Stimulated activated naive CD8-positive, alpha-beta T cell treated with anti-CD3 and anti-CD28 coated beads, Interleukin-15, amount 100 ng/mL, for 72 hours (primary cell): ENCODE measurements around the gene IL1RL2.
A peak's percentile ranks its signal among the peaks of the same experiment; 100 is the strongest.

Source experiments
- ATAC-seq: fragments of 150-1000 bp; cut with Tn5 transposase; 2 replicates; pipeline ENCODE4 v1.10.0; 2021; ENCODE audit warnings: mild to moderate bottlenecking, moderate library complexity
- DNase-seq, 2 donors: peaks; one replicate each; pipeline ENCODE4 v3.0.0; 2021 to 2022
- H3K27ac Mint-ChIP-seq, 2 donors: one replicate each; pipeline ENCODE4 v1.8.0; 2022; ENCODE audit warnings: mild to moderate bottlenecking in 2 of 2, mixed read lengths in 2 of 2, moderate library complexity in 2 of 2
- H3K27me3 Mint-ChIP-seq: one replicate; pipeline ENCODE4 v1.8.0; 2022; ENCODE audit warnings: mixed read lengths
- H3K4me1 Mint-ChIP-seq: one replicate; pipeline ENCODE4 v1.8.0; 2022; ENCODE audit warnings: mild to moderate bottlenecking, mixed read lengths
- H3K4me3 Mint-ChIP-seq, 2 donors: one replicate each; pipeline ENCODE4 v1.8.0; 2022; ENCODE audit warnings: mild to moderate bottlenecking in 2 of 2, mixed read lengths in 2 of 2, moderate library complexity in 1 of 2
- H3K9me3 Mint-ChIP-seq, 2 donors: one replicate each; pipeline ENCODE4 v1.8.0; 2022; ENCODE audit warnings: mixed read lengths in 2 of 2

IL1RL2 gene

DNA sequence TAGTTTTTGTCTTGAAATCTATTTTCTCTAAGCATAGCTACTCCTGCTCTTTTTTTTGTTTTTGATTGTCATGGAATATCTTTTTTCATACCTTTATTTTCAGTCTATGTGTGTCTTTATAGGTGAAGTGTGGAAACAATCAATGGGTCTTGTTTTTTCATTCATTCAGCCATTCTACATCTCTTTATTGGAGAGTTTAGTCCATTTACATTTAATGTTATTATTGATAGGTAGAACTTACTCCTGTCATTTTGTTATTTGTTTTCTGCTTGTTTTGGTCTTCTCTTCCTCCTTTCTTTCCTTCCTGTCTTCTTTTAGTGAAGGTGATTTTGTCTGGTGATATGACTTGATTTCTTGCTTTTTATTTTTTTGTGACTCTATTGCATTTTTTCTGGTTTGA is 17.8 kb downstream of the IL1RL2 start:
- H3K4me1 Mint-ChIP-seq = no peaks in the 10 kb centered on the region
- DNase-seq (no peak), ATAC-seq (no peak)
- H3K4me3 Mint-ChIP-seq = no peak overlapping the region
- no peak overlapping the region for H3K27ac Mint-ChIP-seq
- peaks cover 18 to 25% of the 10 kb centered on the region in 2 donors for H3K9me3 Mint-ChIP-seq
- peaks cover 2% of the 10 kb centered on the region for H3K27me3 Mint-ChIP-seq

DNA sequence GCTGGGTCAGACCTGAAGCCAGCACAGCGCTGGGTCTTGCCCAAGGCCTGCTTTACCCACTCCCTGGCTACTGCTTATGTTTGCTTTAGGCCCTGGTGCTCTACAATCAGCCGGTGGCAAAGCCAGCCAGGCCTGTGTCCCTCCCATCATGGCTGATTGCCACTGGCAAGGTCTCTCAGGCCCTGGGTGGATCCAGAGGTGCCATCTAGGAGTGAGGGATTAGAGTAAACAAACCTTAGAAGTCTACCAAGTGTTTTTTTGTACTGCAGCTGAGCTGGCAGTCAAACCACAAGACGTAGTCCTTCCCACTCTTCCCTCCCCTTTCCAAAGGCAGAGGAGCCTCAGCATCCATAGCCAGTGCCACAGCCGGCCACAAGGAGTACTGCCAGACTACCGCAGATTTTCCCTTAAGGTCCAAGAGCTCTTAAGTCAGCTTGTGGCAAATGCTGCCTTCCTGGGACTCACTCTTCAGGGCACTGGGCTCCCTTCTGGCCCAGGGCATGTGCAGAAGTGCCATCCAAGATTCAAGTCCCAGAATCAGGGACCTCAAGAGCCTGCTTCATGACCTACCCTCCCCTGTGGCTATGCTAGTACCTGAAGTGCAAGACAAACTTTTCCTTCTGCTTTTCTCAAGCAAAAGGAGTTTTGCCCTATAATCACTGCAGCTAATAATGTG is 20.0 kb downstream of the IL1RL2 start:
- H3K27me3 Mint-ChIP-seq = no peaks in the 10 kb centered on the region
- no peak overlapping the region for H3K4me3 Mint-ChIP-seq
- H3K4me1 Mint-ChIP-seq = no peaks in the 10 kb centered on the region
- peaks cover 18 to 25% of the 10 kb centered on the region in 2 donors for H3K9me3 Mint-ChIP-seq
- ATAC-seq (no peak), DNase-seq (no peak)
- no peak overlapping the region for H3K27ac Mint-ChIP-seq

DNA sequence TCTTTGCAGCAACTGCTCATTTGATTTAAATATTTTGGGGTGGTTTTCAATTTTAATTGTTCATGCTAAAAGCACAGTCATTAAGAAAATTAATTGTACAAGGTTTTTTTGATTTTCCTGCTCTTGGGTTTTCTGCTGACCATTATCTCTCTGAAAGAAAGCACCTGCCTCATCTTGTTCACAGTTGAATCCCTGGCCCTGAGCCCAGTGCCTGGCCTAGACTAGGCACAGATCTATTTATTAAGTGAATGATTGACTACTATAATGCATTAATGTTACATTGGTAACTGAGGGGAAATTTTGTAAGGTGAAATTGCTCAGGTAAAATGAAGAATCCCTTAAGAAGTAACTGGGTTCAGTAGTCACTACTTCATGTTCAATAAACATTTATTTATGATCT is 22.0 kb downstream of the IL1RL2 start:
- H3K27ac Mint-ChIP-seq = no peak overlapping the region
- ATAC-seq = no peak
- peaks cover 18 to 22% of the 10 kb centered on the region in 2 donors for H3K9me3 Mint-ChIP-seq
- no peak overlapping the region for H3K4me3 Mint-ChIP-seq
- DNase-seq = no peak
- no peaks in the 10 kb centered on the region for H3K4me1 Mint-ChIP-seq
- no peaks in the 10 kb centered on the region for H3K27me3 Mint-ChIP-seq

DNA sequence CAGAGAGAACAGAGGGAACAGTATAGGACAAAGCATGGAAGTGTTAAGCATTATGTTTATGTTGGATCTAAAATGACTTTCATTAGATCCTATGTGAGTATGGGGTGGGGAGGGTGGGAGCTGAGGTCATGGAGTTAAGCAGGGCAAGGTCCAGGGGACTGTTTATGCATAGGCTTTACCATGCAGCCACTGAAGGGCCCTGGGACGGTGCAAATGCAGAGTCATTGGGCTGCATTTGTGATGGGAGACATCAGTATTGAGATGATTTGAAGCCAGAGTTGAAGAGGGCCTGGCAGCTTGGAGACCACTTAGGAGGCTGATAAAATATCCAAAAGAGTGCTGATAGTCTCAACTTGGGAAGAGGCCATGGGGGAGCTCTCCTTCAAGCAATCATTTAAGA is 22.7 kb downstream of the IL1RL2 start:
- Mint-ChIP-seq H3K9me3 (peaks cover 15 to 17% of the 10 kb centered on the region in 2 donors), H3K27me3 (no peaks in the 10 kb centered on the region), H3K27ac (no peak overlapping the region), H3K4me3 (no peak overlapping the region), H3K4me1 (no peaks in the 10 kb centered on the region)
- ATAC-seq (no peak), DNase-seq (no peak)

DNA sequence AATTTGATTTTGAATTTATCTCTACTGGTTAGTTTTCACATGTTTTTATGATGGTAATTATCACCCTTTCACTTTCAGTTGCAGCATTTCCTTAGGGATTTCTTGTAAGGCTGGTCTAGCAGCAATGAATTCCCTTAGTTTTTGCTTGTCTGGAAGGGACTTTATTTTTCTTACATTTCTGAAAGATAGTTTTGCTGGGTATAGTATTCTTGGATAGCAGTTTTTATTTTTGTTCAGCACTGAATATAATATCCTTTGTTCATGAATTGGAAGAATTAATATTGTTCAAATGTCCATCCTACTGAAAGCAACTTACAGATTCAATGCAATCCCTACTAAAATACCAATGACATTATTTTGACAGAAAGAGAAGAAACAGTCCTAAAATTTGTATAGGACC is 30.2 kb downstream of the IL1RL2 start:
- ATAC-seq (no peak), DNase-seq (no peak)
- Mint-ChIP-seq H3K4me3 (no peak overlapping the region), H3K27me3 (no peaks in the 10 kb centered on the region), H3K4me1 (peaks cover 6% of the 10 kb centered on the region), H3K27ac (no peak overlapping the region), H3K9me3 (peaks cover 41 to 46% of the 10 kb centered on the region in 2 donors)

DNA sequence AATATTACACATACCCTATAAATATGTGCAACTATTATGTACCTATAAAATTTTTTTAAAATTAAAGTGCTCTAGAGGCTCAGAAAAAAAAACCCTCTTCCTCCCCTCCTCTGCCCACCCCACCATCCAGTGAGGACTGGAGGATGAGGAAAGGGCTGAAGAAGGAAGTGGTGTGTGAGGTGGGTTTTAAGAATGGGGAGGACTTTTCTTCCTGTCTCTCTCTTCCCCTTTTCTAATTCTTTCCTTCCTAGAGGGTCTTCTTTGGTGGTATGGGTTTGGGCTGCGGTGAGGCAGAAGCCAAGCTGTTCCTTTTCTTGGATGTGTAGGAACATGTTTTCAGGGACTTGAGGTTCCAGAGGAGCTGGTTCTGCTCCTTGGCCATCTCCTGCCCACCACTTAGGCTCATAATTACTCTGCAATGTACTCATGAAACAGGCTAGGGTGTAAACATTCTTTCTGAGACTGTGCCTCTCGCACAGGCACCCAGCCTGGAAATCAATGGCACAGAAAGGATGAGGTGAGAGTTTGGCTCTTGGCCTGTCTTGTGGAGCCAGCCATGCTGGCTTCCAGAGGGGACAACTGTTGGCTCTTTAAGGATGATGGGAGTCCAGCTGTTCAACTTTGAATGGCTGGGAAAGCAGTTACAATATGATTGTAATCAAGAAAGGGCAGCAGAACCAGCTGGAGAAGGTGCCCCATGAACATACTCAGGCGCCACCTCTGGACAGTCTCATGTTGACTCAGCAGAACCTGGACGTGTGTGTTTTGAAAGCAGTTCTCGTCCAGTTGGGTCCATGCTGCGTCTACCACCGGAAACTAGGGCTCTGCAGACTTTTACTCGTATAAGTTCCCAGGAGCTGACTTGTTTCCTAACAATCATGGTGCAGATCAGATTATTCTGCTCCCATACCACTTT is 38.3 kb downstream of the IL1RL2 start:
- peaks cover 0 to 7% of the 10 kb centered on the region in 2 donors for H3K9me3 Mint-ChIP-seq
- H3K4me3 Mint-ChIP-seq = no peak overlapping the region
- H3K27me3 Mint-ChIP-seq = peaks cover 7% of the 10 kb centered on the region
- ATAC-seq = no peak
- DNase-seq = no peak
- H3K27ac Mint-ChIP-seq = no peak overlapping the region
- H3K4me1 Mint-ChIP-seq = peaks cover 47% of the 10 kb centered on the region

DNA sequence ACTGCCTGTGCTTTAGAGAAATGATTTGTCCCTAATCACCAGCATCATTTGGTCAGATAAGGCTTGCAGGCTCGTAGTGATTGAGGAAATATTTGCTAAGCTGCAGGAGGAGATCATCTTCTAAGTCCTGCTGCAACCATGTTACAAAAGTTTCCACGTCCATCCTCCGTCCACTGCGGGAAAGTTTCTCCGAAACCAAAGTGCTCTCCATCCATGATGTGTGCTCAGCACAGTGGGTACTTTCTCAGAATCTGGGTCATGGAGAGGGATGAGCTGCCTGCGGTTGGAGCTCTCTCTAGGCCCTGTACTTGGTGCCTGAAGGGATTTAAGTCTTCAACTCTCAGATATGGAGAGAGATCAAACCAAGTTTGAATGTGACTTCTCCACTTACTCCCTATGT is 39.3 kb downstream of the IL1RL2 start:
- Mint-ChIP-seq H3K9me3 (peaks cover 0 to 7% of the 10 kb centered on the region in 2 donors), H3K27me3 (peaks cover 7% of the 10 kb centered on the region), H3K27ac (peak overlapping the region in 1 of 2 donors; percentile 87), H3K4me1 (peaks cover 56% of the 10 kb centered on the region), H3K4me3 (peak overlapping the region in 1 of 2 donors; percentile 57)
- ATAC-seq (no peak), DNase-seq (no peak)

DNA sequence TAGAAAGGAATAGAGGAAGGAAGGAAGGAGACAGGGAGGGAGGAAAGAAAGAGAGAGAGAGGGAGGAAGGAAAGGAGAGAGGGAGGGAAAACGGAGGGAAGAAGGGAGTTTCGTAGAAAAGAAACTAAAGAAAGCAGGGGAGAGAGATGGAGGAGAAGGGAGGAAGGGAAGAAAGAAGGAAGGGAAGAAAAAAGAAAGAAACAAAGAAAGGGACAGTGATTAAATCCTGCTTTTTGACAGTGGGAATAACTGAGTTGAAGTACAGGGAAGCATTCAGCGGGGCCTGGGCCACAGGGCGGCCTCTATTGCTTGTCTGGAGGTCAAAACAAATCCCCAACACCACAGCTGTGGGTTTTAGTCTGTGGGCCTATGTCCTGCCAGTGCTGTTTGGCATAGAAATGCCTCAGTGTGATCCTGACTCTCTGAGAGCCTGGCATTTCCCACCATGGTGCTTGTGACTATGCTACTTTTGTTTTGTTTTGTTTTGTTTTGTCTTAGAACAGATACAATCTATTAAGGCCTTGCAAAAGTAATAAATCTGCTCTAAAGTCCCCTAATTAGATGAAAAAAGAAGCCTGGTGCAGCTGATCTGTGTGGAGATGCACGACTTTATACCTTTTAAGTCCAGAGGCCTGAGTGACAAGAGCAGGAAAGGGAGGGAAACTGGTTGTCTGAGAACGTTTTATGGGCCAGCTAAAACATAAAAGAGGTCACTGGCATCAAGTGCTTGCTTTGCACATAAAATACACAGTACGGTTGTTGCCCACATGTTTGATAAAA is 40.0 kb downstream of the IL1RL2 start:
- ATAC-seq (no peak), DNase-seq (no peak)
- Mint-ChIP-seq H3K27me3 (peaks cover 7% of the 10 kb centered on the region), H3K27ac (peak overlapping the region; percentile 3 to 87), H3K9me3 (peaks cover 0 to 10% of the 10 kb centered on the region in 2 donors), H3K4me3 (peak overlapping the region; percentile 33 to 58), H3K4me1 (peaks cover 57% of the 10 kb centered on the region)

DNA sequence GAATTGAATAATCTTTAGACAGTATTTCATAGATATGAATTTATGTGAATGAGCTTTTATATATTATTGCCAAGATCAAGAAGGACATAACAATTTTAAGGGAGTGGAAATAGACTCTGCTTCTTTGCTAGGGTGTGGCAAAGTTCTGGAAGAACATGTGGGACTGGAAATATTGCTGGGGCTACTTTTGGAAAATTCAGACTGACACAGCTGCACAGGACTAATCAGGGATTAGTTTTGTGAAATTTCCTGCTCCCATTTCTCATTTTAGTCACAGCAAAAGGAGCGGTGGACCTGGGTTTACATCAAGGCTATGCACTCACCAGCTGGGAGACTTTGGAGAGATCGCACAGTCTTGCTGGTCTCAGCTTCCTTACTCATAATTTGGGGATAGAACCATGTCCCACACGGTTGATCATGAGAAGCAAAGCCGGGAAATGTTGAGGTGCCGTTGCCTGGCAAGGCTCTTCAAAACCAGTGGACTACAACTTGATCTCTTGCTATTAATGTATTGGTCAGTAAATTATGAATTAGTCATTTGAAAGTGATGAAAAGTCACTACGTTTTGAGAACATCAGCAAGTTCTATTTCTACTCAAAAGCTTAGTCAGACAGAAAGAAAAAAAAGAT is 42.4 kb downstream of the IL1RL2 start:
- DNase-seq (no peak), ATAC-seq (no peak)
- peaks cover 0 to 7% of the 10 kb centered on the region in 2 donors for H3K9me3 Mint-ChIP-seq
- H3K4me1 Mint-ChIP-seq = peaks cover 66% of the 10 kb centered on the region
- H3K27ac Mint-ChIP-seq = no peak overlapping the region
- no peak overlapping the region for H3K4me3 Mint-ChIP-seq
- H3K27me3 Mint-ChIP-seq = peaks cover 7% of the 10 kb centered on the region

DNA sequence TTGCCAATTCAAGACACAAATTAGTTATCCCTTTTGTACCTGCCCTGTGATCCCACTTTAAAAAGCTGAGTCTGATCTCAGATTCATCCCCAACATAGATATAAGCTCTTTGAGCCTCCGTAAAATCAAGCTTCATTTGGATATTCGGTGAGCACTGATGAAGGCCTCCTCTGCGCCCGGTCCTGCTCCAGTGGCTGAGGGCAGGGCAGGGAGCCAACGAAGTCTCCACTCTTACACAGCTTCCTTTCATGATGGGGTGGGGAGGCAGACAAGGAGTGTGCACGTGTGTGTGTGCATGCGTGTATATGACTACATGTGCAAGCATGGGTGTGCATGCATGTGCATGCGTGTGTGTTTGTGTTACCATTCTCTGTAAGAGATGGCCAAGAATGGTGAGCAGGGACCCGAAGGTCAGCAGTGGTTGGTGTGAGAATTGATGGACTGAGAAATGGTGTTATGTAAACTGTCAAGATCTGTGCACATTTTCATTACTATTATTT is 43.6 kb downstream of the IL1RL2 start:
- H3K9me3 Mint-ChIP-seq = peaks cover 0 to 3% of the 10 kb centered on the region in 2 donors
- H3K27ac Mint-ChIP-seq = no peak overlapping the region
- peaks cover 70% of the 10 kb centered on the region for H3K4me1 Mint-ChIP-seq
- H3K27me3 Mint-ChIP-seq = peaks cover 7% of the 10 kb centered on the region
- no peak overlapping the region for H3K4me3 Mint-ChIP-seq
- DNase-seq (no peak), ATAC-seq (no peak)

DNA sequence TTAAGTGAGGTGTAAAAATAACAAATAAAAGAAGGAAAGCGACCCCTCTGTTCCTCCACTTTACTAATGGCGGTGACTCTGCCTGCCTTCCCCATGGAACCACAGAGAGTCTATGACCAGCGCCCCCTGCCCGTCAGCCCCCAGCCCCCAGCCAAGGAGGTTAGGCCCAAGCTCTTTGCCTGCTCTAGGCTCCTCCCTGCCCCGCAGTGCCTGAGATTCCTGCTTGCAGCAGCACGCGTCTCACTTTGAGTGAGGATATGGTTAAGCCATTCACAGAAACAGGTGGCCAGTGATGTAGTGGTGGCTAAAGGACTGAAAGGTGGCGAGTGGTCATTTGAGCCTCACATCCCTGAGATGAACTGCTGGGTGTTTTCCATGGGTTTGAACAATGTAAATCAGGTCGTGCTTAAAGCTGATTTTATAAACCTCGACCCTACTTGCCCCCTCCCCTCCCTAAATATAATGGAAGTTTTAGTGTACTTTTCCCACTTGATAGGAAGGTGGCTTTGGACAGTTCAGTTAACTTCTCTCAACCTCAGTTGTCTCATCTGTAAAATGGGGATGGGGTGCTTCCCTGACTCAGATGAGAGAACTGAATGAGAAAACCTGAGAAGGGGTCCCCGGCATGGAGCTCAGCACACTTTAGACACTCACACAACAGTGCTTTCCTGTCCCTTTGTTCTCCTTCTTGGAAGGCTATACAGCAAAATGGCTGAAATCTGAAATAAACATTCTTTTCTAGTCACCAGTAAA is 46.5 kb downstream of the IL1RL2 start:
- Mint-ChIP-seq H3K9me3 (peaks cover 0 to 3% of the 10 kb centered on the region in 2 donors), H3K4me1 (peaks cover 64% of the 10 kb centered on the region), H3K27ac (no peak overlapping the region), H3K27me3 (peaks cover 7% of the 10 kb centered on the region), H3K4me3 (no peak overlapping the region)
- ATAC-seq (no peak), DNase-seq (no peak)

DNA sequence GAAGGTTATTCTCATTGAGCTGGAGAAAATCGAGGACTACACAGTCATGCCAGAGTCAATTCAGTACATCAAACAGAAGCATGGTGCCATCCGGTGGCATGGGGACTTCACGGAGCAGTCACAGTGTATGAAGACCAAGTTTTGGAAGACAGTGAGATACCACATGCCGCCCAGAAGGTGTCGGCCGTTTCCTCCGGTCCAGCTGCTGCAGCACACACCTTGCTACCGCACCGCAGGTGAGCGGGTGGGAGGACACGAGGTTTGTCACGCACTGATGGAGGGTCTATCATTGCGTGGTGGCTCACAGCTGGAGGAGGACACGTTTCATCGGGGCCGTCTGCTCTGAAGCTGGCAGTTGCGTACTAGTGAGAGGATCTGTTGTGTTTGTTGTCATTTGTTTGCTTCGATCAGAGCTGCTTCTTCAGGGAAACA is 48.2 kb downstream of the IL1RL2 start:
- Mint-ChIP-seq H3K4me1 (peaks cover 61% of the 10 kb centered on the region), H3K27me3 (peaks cover under 1% of the 10 kb centered on the region), H3K9me3 (peaks cover 8 to 12% of the 10 kb centered on the region in 2 donors), H3K4me3 (no peak overlapping the region), H3K27ac (no peak overlapping the region)
- no peak for ATAC-seq
- no peak for DNase-seq

DNA sequence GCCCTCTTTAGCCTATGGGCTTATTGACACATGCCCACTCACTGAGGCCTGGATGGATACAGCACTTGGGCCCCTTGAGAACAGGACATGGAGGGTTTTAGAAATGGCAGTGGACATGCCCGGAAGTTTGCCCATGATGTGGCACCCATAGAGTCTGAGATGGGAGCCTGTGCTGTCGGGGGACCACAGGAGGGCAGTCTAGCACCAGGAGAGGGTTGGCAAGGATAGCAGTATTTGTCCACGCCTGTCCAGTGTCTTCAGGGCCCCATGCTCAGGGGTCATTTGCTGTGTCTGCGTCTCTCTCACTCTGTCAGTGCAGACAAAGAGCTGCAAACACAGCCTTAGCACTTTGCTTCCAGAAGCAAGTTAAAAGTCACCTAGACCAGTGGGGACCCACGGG is 48.7 kb downstream of the IL1RL2 start:
- Mint-ChIP-seq H3K27me3 (no peaks in the 10 kb centered on the region), H3K27ac (peak overlapping the region in 1 of 2 donors; percentile 57), H3K9me3 (peaks cover 8 to 12% of the 10 kb centered on the region in 2 donors), H3K4me1 (peaks cover 63% of the 10 kb centered on the region), H3K4me3 (no peak overlapping the region)
- ATAC-seq (no peak), DNase-seq (no peak)

DNA sequence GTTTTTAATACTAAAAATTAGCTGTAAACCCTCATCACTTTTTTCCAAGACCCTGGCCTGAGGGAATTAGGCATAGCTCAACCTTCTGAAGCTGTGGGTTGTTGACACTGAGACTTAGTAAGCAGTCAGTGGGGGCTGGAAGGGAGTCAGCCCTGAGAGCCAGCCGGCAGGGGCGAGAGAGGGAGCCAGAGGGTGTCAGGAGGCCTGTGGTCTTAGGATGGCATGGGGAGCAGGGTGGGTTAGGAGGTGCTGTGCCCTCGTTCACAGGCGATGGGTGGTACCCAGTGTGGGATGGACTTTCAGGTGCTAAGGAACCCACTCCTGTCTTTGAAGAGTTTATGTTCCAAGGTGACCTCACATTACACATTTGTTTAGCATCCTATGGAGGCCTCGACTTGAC is 49.3 kb downstream of the IL1RL2 start:
- H3K4me3 Mint-ChIP-seq = no peak overlapping the region
- ATAC-seq (no peak), DNase-seq (no peak)
- H3K4me1 Mint-ChIP-seq = peaks cover 63% of the 10 kb centered on the region
- H3K9me3 Mint-ChIP-seq = peaks cover 8 to 12% of the 10 kb centered on the region in 2 donors
- no peak overlapping the region for H3K27ac Mint-ChIP-seq
- H3K27me3 Mint-ChIP-seq = no peaks in the 10 kb centered on the region
